DMS153 (cell line): ENCODE data around the gene ANKFY1.

ENCODE experiments used
- DNase-seq: peaks from one replicate; lab custom pipeline; 2025; lab: John Stamatoyannopoulos, UW

The ANKFY1 gene, protein sequence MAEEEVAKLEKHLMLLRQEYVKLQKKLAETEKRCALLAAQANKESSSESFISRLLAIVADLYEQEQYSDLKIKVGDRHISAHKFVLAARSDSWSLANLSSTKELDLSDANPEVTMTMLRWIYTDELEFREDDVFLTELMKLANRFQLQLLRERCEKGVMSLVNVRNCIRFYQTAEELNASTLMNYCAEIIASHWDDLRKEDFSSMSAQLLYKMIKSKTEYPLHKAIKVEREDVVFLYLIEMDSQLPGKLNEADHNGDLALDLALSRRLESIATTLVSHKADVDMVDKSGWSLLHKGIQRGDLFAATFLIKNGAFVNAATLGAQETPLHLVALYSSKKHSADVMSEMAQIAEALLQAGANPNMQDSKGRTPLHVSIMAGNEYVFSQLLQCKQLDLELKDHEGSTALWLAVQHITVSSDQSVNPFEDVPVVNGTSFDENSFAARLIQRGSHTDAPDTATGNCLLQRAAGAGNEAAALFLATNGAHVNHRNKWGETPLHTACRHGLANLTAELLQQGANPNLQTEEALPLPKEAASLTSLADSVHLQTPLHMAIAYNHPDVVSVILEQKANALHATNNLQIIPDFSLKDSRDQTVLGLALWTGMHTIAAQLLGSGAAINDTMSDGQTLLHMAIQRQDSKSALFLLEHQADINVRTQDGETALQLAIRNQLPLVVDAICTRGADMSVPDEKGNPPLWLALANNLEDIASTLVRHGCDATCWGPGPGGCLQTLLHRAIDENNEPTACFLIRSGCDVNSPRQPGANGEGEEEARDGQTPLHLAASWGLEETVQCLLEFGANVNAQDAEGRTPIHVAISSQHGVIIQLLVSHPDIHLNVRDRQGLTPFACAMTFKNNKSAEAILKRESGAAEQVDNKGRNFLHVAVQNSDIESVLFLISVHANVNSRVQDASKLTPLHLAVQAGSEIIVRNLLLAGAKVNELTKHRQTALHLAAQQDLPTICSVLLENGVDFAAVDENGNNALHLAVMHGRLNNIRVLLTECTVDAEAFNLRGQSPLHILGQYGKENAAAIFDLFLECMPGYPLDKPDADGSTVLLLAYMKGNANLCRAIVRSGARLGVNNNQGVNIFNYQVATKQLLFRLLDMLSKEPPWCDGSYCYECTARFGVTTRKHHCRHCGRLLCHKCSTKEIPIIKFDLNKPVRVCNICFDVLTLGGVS

GRCh38 chr17:4263282-4264215 lies at the start of gene ANKFY1:
Gene ANKFY1, minus strand, starts transcription at chr17:4263979. Its CDS starts 38 bp downstream, at chr17:4263941.
- peak; percentile 56 for DNase-seq

GRCh38 chr17:4310354-4311060 lies 46.7 kb upstream of the ANKFY1 start:
- no peak for DNase-seq

GRCh38 chr17:4309897-4310296 lies 46.1 kb upstream of the ANKFY1 start:
- DNase-seq = no peak

GRCh38 chr17:4307179-4307930 lies 43.6 kb upstream of the ANKFY1 start:
- no peak for DNase-seq

GRCh38 chr17:4305224-4305623 lies 41.4 kb upstream of the ANKFY1 start:
- no peak for DNase-seq

DNA sequence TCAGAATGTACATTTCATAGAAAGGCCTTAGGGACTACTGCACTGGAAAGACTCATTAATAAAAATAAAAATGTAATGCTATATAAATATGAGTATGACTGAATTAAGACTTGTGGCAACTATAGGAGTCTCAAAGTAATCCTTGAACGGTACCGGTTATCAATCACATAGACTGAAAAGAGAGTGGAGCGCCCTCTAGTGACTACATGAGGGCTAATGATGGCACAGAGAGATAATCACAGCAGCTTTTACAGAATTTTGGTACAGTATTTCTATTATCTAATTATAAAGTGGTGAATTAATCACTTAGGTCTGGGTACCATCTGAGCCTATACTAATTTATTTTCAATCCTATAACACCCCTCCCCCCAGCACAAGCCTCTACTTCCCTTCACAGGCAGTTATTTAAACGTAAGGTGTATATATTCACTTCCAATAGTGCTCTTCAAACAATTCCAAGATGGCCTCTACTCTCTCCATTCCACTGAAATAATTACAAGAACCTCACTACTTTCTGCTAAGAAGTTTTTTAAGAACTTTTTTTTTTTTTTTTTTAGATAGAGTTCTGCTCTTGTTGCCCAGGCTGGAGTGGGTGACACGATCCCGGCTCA lies 40.7 kb upstream of the ANKFY1 start:
- no peak for DNase-seq

DNA sequence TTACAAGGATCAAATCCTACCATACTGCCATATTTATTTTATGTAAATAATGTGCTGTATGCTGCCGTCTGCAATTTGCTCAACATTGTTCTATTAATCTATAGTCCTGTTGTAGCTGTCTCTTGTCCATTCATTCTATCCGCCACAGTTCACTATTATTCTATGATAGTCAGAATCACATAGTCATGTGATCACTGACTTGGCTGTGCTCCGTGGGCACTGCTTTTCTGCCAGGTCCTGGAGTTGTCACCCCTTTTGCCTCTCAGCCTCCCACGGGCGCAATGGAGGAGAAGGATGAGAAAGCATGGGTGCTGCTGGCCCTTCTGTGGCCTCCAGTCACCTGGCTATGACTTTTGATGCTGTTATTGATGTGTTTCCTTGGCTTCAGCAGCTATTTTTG lies 37.3 kb upstream of the ANKFY1 start:
- DNase-seq = no peak

- DNase-seq = no peak
Measured at GRCh38 chr17:4297351-4297750, 33.6 kb upstream of the ANKFY1 start.

- DNase-seq = no peak
Measured at GRCh38 chr17:4295686-4296085, 31.9 kb upstream of the ANKFY1 start.

- DNase-seq = no peak
Measured at GRCh38 chr17:4293572-4293971, 29.8 kb upstream of the ANKFY1 start.

DNA sequence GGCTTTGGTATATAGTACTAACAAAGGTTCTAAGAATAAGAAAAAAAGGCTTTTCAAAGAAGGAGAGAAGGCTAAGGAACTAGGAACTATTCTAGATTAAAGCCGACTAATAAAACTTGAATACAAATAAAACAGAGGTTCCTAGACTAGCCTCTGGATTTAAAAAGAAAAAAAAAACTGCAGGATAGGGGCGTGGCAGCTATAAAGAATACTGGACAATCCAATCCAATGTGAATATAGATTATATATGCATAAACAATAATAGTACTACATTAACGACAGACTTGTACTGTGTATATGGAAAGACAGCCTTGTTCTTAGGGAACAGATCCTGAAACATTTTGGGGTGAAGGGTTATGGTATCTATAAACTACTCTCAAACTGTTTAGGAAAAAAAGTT lies 23.9 kb upstream of the ANKFY1 start:
- no peak for DNase-seq

- DNase-seq = no peak
Measured at GRCh38 chr17:4276514-4276913, 12.7 kb upstream of the ANKFY1 start.

DNA sequence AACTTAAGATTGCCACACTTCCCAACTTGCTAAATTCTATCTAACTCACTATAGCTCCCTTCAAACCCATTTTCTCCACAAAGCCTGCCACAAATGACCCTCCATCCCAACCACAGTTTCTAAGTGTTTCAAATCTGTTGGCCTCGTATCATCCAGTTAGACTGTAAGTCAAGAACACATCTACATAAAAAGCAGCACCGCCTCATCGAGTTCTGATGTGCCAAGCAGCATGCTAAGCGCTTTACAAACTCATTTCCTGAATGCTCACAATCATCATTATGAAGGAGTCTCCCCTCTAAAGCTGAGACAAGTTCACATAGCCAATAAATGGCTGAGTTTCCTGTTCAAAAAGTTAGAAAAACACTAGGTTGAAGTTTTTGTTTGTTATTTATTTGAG lies 9.2 kb upstream of the ANKFY1 start:
- no peak for DNase-seq

- DNase-seq = no peak
Measured at GRCh38 chr17:4272213-4272971, 8.6 kb upstream of the ANKFY1 start.

GRCh38 chr17:4270736-4271135 lies 7.0 kb upstream of the ANKFY1 start:
- DNase-seq = no peak

GRCh38 chr17:4269915-4270314 lies 6.1 kb upstream of the ANKFY1 start:
- no peak for DNase-seq

DNA sequence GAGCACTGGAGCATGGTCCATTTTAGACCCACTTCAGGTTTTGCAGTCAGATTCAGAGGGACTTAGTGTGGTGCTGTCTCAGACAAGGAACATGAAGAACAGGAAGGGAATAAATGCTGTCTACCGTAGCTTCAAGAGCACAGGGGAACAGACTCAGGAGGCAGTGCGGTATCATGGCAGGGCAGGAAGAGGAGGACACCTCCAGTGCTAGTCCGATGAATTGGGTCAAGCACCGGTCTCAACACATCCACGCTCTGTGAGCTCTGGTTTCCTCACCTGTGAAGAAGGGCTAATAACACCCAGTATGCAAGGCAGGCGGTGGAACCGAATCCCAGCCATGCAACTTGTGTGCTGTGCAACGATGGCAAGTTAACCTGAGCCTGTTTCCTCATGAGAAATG lies 3.6 kb upstream of the ANKFY1 start:
- no peak for DNase-seq

- no peak for DNase-seq
Measured at GRCh38 chr17:4266550-4266949, 2.8 kb upstream of the ANKFY1 start.

GRCh38 chr17:4262703-4263102 lies 1.1 kb downstream of the ANKFY1 start:
- no peak for DNase-seq
